DMS 273 (cell line): Measurements from ENCODE around the gene SLC9A1.

Source experiments
- DNase-seq: peaks from one replicate; lab custom pipeline; 2025; ENCODE audit not compliant: unreplicated experiment; lab: John Stamatoyannopoulos, UW

The SLC9A1 gene

DNA sequence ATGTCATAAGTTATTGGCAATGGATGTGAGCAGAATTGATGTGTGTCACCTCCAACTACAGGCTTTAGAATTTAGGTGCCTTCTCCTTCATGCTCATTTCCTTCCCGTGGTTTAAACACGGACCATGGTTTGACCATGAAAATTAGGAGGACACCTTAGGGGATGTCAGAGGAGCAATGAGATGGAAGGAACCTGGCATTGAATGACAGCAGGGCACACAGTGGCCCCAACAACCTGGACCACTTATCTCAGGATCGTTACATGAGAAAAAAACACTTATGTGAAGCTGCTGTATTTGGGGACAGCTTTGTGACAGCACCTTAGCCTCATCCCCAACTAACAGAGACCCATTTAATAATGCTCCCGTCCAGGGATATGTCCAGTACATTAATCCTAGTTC, 70.8 kb downstream of the SLC9A1 start:
- DNase-seq: no peak

DNA sequence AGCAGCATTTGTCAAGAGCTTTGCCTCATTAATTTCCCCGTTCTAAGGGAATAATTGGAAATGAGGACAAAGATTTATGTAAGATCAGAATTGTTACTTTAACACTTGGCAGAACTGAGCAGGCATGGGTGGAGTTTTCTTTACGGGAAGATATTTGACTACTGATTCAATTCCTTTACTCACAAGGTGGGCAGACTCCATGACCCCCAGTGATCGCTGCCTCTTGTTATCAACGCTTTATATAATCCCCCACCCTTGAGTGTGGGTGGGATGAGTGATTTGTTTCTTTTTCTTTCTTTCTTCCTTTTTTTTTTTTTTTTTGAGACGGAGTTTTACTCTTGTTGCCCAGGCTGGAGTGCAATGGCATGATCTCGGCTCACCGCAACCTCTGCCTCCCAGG, 77.0 kb downstream of the SLC9A1 start:
- DNase-seq: no peak

DNA sequence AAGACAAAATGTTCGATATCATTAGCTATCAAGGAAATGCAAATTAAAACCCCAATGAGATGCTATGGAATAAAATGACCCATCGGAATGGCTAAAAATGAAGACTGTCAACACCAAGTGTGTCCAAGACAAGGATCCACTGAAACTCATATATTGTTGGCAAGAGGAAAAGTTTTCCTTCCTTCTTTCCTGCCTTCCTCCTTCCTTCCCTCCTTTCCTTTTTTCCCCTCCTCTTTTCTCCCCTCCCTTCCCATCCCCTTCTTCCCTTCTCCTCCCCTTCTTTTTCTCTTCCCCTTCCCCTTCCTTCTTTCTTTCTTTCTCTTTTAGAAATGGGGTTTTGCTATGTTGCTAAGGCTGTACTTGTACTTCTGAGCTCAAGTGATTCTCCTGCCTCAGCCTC, 78.1 kb downstream of the SLC9A1 start:
- DNase-seq: no peak

DNA sequence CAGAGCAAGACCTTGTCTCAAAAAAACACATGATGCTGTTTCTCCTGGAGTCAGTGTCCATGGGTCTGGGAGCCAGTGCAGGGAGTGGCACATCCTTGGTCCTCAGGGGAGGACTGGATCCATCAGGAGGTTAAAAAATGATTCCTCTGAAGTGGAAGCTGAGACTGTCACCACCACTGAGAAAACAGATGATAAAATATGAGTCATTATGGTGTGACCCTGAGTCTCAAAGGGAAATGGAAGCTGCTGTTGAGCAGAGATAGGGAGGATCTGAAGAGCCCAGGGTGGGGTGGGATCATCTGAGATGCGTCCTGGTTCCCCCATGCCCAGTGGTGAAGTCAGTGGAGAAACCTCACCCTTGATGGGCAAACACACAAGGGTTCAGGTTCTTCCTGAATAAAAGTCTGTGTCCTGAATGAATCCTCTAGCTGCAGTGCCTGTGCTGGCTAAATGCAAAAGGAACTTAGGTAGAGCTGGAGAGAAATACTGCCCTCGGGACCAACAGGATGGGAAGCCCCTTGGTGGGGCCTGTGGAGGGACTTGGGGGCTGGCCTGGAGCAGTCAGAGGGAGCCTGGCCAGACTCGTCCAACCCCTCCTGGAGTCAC, 80.6 kb downstream of the SLC9A1 start:
- DNase-seq: no peak

DNA sequence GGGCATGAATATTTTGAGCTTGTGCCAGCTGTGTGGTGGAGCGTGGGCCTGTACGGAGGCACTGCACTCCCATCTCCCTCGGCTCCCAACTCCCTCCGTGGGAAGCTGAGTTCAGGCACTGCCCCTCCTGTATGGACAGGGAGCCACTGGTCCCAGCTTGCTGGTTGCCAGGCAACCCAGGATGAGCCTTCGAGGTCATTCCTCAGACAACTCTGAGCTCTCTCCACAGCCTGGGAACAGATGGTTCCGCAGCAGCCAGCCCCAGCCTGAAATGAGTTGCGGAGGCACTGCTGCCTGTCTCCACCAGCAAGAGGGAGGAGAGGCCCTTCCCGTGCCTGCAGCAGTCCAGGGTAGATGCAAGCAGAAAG, 83.9 kb downstream of the SLC9A1 start:
- DNase-seq: peak; percentile 95

DNA sequence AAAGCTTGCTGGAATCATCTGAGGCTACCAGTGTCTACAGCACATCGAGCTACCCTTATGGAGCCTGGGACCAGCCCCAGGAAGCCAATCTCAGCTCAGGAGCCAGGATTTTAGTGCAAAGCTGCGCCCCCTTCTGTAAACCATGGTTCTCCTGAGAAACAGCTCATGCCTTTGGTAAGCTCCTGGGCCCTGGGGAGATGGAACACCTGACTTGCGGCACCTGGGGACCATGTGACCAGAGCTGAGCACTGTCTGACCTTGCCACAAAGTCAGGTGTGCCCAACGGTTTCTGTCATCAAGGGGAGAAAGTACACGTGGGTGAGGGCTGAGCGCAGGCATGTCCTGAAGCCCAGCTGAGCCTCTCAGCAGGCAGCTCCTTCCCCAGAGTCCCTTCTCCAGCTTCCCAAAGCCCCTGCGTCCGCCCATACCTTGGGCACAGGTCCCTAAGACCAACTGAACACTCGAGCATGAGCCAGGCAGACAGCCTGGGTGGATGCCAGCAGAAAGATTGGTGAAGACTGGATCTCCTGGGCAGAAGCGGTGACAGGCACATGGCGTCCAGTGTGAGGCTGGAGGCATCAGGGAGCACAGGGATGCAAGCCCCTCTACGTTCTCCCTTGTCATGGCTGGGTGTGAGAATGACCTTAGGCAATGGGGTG, 84.4 kb downstream of the SLC9A1 start:
- no peak for DNase-seq

DNA sequence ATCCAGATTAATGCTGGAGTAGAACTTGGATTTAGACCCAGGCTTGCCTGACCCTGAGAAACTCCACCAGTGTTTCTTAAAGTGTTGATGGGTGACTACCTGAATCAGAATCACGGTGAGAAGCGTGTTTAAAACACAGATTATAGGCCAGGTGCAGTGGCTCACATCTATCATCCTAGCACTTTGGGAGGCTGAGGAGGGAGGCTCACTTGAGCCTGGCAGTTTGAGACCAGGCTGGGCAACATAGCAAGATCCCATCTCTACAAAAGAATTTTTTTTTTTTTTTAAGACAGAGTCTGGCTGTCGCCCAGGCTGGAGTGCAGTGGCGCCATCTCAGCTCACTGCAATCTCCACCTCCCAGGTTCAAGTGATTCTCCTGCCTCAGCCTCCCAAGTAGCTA, 86.0 kb downstream of the SLC9A1 start:
- no peak for DNase-seq

DNA sequence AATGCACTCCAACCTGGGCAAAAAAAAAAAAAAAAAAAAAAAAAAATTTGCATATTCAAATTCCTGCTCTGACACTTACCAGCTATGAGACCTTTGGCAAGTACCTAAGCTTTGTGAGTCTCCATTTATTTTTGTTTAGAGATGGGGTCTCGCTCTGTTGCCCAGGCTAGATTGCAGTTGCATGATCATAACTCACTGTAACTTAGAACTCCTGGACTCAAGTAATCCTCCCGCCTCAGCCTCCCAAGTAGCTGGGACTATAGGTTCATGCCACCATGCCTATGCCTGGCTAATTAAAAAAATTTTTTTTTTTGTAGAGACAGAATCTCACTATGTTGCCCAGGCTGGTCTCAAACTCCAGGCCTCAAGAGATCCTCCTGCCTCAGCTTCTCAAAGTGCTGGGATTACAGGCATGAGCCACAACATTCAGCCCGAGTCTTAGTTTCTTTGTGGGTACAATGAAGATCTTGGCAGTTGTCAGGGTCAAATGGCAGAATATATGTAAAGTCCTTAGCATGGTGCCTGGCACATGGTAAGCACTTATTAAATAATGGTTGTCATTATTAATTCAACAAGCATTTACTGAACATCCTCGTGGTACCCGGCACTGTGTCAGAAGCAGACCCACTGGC, 88.8 kb downstream of the SLC9A1 start:
- DNase-seq: no peak

DNA sequence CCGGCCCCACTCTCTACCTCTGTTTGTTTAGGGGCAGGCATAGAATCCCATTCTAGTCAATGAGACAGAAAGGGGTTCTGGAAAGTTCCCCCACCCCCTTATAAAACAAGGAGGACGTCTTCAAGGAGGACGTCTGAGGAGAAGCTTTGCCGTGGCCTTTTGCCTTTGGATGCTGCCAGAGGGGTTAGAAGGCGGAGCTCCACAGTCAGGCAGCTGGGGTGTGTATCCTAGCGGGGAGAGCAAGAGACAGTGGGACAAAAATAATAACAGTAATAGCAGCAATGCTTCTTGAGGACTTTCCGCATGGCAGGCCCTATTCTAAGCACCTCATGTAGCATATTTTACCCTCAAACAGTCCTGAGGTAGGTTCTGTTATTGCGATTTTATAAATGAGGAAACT, 94.0 kb downstream of the SLC9A1 start:
- no peak for DNase-seq

DNA sequence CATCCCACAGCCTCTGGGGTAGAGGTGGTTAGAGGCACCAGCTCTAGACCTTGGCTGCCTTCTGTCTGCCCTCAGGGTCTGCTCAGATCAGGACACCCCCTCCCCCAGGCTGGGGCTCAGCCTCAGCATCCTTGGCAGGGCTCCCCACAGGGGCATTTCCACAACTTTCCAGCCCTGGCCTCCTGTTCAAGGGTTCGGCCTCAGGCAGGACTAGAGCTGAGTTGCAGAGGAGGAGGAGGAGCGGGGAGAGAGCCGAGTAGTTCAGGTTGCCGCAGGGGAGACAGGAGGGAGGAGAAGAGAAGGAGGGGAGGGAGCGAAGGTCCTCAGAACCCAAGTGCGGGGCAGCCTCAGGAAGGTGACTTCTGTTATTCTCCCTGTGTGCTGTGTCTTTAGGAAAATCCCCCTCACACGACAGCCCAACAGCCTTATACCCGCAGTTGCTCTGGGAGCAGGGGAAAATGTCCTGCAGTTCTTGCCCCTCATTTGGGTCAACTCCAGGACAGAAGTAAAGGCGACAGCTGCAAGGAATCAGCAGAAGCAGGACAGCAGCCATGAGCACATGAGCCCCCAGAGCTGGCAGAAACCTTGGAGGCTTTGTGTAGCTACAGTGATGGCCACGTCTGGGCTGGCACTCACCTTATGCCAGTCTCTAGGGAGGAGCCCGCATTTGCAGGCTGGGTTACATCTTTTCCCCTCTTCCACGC, 95.8 kb downstream of the SLC9A1 start:
- peak; percentile 34 for DNase-seq

DNA sequence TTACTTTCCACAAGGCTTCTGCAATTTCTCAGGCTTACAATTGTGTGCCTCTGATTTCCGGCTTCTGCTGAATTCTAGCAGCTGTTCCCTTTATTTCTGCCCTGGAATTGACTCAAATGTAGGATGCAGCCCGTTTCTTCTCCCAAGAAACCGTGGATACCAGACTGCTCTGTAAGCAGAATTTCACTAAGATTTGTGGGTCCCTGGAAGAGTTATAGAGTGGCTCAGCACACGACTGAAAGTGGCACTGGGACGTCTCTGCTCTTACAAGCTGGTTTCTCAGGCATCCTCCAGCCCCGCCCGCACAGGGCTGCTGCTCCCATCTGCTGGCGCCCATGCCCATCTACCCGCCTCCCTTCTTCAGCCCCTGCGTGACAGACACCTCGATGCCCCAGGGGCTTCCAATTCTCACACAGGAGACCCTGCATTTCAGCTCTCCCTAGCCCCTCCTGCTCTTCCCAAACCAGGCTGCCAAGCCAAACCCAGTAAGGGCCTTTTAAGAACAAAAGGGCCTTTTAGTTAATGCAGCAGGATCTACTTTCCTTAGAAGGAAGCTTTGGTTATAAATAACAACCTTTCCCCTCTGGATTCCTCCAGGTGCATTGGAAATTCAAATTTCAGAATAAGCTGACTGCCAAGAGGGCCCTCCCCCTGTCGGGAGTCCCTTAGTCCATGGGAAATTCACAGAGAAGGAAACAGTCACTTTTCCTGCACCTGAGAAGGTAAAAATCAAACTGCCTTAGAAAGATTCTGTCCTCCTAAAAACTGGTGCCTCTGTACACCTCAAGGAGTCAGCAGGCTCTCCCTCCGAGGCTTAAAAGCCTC, 96.9 kb downstream of the SLC9A1 start:
- peak; percentile 84 for DNase-seq

DNA sequence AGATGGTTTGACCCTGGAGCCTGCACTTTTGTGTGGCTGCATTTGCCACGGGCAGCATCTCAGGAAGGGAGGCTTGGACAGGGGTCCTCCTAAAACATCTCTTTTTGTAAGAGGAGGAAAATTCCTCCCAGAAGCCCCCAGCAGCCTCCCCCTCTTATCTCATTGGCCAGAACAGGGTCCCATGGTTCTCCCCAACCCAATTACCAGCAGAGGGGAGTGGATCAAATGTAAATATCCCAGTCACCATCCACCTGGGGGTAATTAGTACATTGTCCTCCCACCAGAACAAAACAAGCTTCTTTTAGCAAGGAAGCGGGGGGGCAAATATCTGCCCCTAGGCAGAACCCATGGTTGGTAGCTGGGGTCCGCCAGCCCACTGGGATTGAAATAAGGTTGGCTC, 97.5 kb downstream of the SLC9A1 start:
- peak; percentile 64 for DNase-seq

DNA sequence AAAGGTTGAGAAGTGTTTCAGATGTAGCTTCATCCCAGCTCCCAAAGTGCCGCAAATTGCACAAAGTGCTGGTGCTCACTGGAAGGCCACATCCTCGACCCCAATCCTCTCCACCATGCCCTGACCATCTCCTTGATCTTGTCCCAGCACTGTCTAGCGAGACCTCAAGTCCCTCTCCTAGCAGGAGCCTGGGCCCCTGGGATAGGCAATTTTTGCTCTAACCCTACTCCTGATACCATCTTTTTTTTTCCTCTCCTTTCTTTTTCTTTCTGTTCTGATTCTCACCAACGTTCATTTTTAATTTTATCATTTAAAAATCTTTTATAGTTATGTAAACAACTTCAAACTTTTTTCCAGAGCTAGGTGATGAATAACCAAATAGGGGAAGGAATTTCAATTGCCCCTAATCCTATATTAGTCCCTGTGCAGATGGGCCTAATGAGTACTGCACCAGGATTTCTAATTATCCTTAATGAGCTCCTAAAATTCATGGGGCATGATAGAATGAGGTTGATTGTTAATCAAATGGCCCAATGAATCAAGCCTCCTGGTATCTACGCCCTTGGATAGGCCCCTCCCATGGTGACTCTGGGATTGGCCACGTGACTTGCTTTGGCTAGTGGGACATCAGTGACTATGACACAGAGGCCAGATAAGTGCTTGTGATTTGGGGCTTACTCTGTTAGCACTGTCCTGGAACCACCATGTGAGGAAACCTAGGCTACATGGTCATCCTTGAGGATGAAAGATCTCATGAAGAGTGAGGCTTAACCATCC, 100.8 kb downstream of the SLC9A1 start:
- no peak for DNase-seq

DNA sequence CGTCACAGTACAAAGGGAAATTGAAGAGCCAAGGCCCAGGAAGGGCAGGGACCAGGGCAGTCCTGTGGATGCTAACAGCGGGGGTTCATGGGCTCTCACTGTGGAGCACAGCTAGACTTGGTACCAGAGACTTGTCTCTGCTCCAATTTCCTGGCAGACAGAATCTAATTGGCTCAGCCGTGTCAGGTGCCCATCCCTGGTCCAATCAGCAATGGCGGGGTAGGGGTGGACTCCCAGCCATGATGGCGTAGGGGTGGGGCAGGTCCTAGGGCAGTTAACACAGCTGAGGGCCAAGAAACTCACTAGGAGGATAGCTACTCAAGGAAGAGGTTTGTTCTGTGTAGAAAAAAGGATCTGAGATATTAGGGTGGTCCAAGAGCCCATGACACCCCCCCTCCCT, 102.4 kb downstream of the SLC9A1 start:
- DNase-seq: no peak

DNA sequence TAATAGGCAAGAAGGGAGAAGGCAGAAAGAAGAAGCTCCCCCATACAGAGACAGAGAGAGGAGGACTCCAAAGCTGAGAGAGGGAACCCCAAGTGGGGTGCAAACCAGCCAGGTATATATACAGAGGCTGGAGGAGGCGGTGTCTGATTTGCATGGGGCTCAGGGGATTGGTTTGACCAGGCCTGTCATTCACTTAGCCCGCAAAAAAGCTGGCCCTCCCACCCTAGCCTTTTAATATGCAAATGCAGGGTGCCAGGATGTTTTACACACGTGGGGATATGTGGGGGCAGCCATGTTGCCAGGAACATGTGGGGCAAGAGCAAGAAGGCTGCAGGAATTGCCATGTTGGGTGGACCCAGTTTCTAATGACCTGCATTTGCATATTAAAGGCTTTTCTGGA, 105.3 kb downstream of the SLC9A1 start:
- DNase-seq: peak; percentile 84

DNA sequence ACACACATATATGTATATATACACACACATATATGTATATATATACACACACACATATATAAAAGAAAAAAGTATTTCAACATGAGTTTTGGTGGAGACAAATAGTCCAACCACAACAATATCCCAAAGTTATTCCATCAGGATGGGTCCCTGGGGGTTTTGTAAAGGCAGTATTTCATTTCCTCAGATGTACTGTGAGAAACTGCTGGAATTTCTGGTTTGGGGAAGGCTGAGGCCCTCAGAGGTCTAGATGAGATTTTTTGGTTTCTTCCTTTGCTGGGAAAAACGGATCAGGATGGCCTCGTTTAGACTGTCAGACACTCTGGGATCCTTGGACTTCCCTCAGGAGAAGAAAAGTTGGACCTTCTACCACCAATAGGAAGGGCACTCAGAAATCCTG, 105.8 kb downstream of the SLC9A1 start:
- DNase-seq: no peak
